Thyroid gland (tissue), 4 donors: ENCODE data around the gene PAX8. TPM values are rescaled to one million over a fixed set of nuclear protein-coding genes. Genes with fewer than 3 reads are reported as not detected.

Source experiments
- DNase-seq, 2 donors: peaks; one replicate each; pipeline ENCODE4 v3.0.0-alpha.2; 2019
- H3K27ac ChIP-seq, 3 donors: fragments of 200-600 bp; sonication (generic); 1 replicate in 2 of 3; 2 replicates in 1 of 3; pipeline ENCODE4 v1.5.1; 2016 to 2019; ENCODE audit warnings: mild to moderate bottlenecking in 1 of 3, moderate library complexity in 1 of 3
- H3K27me3 ChIP-seq: fragments of 200-600 bp; sonication (generic); one replicate; pipeline ENCODE4 v1.5.1; 2019
- H3K36me3 ChIP-seq, 2 donors: fragments of 200-600 bp; sonication (generic); one replicate each; pipeline ENCODE4 v1.5.1; 2016 to 2019
- H3K4me1 ChIP-seq, 2 donors: fragments of 200-600 bp; sonication (generic); one replicate each; pipeline ENCODE4 v1.5.1; 2017 to 2019
- H3K4me3 ChIP-seq, 3 donors: fragments of 200-600 bp; sonication (generic); replicated peaks in 1 of 3; 1 replicate in 2 of 3; 2 replicates in 1 of 3; pipeline ENCODE4 v1.5.1; 2016; ENCODE audit warnings: mild to moderate bottlenecking in 1 of 3
- H3K9me3 ChIP-seq: fragments of 200-600 bp; sonication (generic); one replicate; pipeline ENCODE4 v1.5.1; 2017
- CTCF ChIP-seq, 6 experiments: fragments of 200-600 bp in 3 of 6; fragments of 450-650 bp in 3 of 6; sonication (generic) in 3 of 6; IDR thresholded peaks; one replicate each; pipeline ENCODE4 v1.5.1; 2016 to 2019; ENCODE audit warnings: antibody characterized with exemption in 6 of 6, mild to moderate bottlenecking in 2 of 6, inconsistent platforms in 1 of 6, moderate library complexity in 1 of 6
- POLR2A ChIP-seq, 2 donors: fragments of 450-650 bp; IDR thresholded peaks; one replicate each; pipeline ENCODE4 v1.6.1; 2017; ENCODE audit warnings: antibody characterized with exemption in 2 of 2, mild to moderate bottlenecking in 2 of 2, moderate library complexity in 1 of 2
- WGBS, 2 donors: methylation state at CpG; one replicate each; pipeline ENCODE4 v1.1.5; 2017; 5-methylcytosine and 5-hydroxymethylcytosine counted together
- intact Hi-C: fragments of 100-400 bp; cut with DNase I; formaldehyde crosslinking; loops from one replicate; pipeline ENCODE4 v1.15.1; 2023
- total RNA-seq, 4 donors: library from RNA; depleted of rRNA; stranded (reverse); fragments of >200 nt; gene quantifications; one replicate each; pipeline ENCODE4 v1.2.3, GENCODE V29; 2016

The PAX8 gene
- total RNA-seq, 4 donors from 2014 or later = 1,318 to 2,156 (median 1,767) TPM

- WGBS, 2 donors = 85 to 91% methylated on average over 14 to 16 of the region's 16 CpGs
- no peak for DNase-seq
- Histone ChIP-seq H3K4me1 (peaks cover 31 to 39% of the 10 kb centered on the region in 2 donors), H3K4me3 (no peak overlapping the region), H3K9me3 (no peaks in the 10 kb centered on the region), H3K36me3 (peaks cover 74 to 95% of the 10 kb centered on the region in 2 donors), H3K27me3 (no peaks in the 10 kb centered on the region), H3K27ac (peak overlapping the region in 1 of 3 donors; percentile 83)
- no peak for TF ChIP-seq CTCF (IDR thresholded peaks at IDR 0.05)
- TF ChIP-seq POLR2A (IDR thresholded peaks at IDR 0.05) = no peak
- intact Hi-C loops = no loop called here
Measured at GRCh38 chr2:113234721-113235346, 43.9 kb downstream of the PAX8 start.

GRCh38 chr2:113233593-113234550 is 44.8 kb downstream of the PAX8 start:
- WGBS, 2 donors = 84 to 86% methylated on average over 9 of the region's 9 CpGs
- peaks cover 34 to 39% of the 10 kb centered on the region in 2 donors for H3K4me1 ChIP-seq
- intact Hi-C loops = no loop called here
- peak; percentile 72 to 73 for DNase-seq
- peak overlapping the region in 2 of 3 donors; percentile 67 to 83 for H3K27ac ChIP-seq
- no peaks in the 10 kb centered on the region for H3K27me3 ChIP-seq
- peak in 5 of 6 experiments; percentile 18 to 48 (median 45) for TF ChIP-seq CTCF (IDR thresholded peaks at IDR 0.05)
- peak in 1 of 2 donors; percentile 20 for TF ChIP-seq POLR2A (IDR thresholded peaks at IDR 0.05)
- H3K36me3 ChIP-seq = peaks cover 75 to 91% of the 10 kb centered on the region in 2 donors
- no peak overlapping the region for H3K4me3 ChIP-seq
- no peaks in the 10 kb centered on the region for H3K9me3 ChIP-seq

GRCh38 chr2:113232740-113233139 is 46.0 kb downstream of the PAX8 start:
- intact Hi-C loops = no loop called here
- 87 to 90% methylated on average over 6 of the region's 6 CpGs for WGBS, 2 donors

GRCh38 chr2:113232123-113232522 is 46.6 kb downstream of the PAX8 start:
- Histone ChIP-seq H3K4me1 (peaks cover 40 to 45% of the 10 kb centered on the region in 2 donors), H3K4me3 (no peak overlapping the region), H3K9me3 (no peaks in the 10 kb centered on the region), H3K36me3 (peaks cover 73 to 84% of the 10 kb centered on the region in 2 donors), H3K27me3 (no peaks in the 10 kb centered on the region), H3K27ac (peak overlapping the region in 2 of 3 donors; percentile 22 to 83)
- no peak for TF ChIP-seq CTCF (IDR thresholded peaks at IDR 0.05)
- peak in 1 of 2 donors; percentile 7 for TF ChIP-seq POLR2A (IDR thresholded peaks at IDR 0.05)
- intact Hi-C loops = no loop called here
- WGBS, 2 donors = 74 to 76% methylated on average over 2 to 3 of the region's 3 CpGs
- DNase-seq = no peak

More at GRCh38 chr2:113232740-113233139, 46.0 kb downstream of the PAX8 start:
- no peaks in the 10 kb centered on the region for H3K9me3 ChIP-seq
- peak in 1 of 2 donors; percentile 29 for DNase-seq
- peak overlapping the region in 2 of 3 donors; percentile 67 to 83 for H3K27ac ChIP-seq
- no peak for TF ChIP-seq POLR2A (IDR thresholded peaks at IDR 0.05)
- TF ChIP-seq CTCF (IDR thresholded peaks at IDR 0.05) = no peak
- peaks cover 43 to 45% of the 10 kb centered on the region in 2 donors for H3K4me1 ChIP-seq
- H3K4me3 ChIP-seq = no peak overlapping the region
- peaks cover 73 to 84% of the 10 kb centered on the region in 2 donors for H3K36me3 ChIP-seq
- no peaks in the 10 kb centered on the region for H3K27me3 ChIP-seq
